Mucosa of stomach (tissue), 1 donor: ENCODE measurements around the gene TM7SF3.
"Not testable (repeated sequence)": the region's sequence is repeated elsewhere in the genome, so short reads cannot be mapped to it uniquely, and the experiment has no call there.

Experiments used
- H3K27me3 ChIP-seq: one replicate; pipeline ENCODE4 v1.7.0; 2013; ENCODE audit warnings: mild to moderate bottlenecking, low read length; ENCODE audit not compliant: control insufficient read depth, insufficient read depth
- H3K36me3 ChIP-seq: one replicate; pipeline ENCODE4 v1.7.0; 2013; ENCODE audit warnings: low read length; ENCODE audit not compliant: control insufficient read depth, insufficient read depth
- H3K4me1 ChIP-seq: one replicate; pipeline ENCODE4 v1.7.0; 2013; ENCODE audit warnings: mild to moderate bottlenecking, low read length; ENCODE audit not compliant: control insufficient read depth, insufficient read depth
- H3K4me3 ChIP-seq: one replicate; pipeline ENCODE4 v1.7.0; 2013; ENCODE audit warnings: low read length
- H3K9ac ChIP-seq: one replicate; pipeline ENCODE4 v1.7.0; 2013; ENCODE audit warnings: mild to moderate bottlenecking, low read length, moderate library complexity
- H3K9me3 ChIP-seq: one replicate; pipeline ENCODE4 v1.7.0; 2013; ENCODE audit warnings: mild to moderate bottlenecking, low read length, moderate library complexity; ENCODE audit not compliant: control insufficient read depth
- donor health status: Pancreatic carcinoma.

TM7SF3 gene

DNA sequence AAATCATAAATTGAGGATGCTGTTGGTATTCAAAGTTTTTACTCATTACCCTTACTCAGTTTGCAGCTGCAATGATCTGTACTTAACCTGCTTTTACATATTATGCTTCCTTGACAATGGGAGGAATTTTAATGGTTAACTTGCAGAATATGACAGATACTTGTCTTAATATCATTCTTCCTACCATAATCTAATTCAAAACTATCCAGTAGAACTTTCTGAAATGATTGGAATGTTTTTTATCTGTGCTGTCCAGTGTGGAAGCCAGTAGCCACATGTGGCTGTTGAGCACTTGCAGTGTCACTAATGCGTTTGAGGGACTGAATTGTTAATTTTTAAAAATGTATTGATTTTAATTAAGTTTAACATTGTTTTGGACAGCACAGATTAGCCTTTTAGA is 52.4 kb downstream of the TM7SF3 start:
- H3K27me3 ChIP-seq = no peaks in the 10 kb centered on the region
- H3K4me1 ChIP-seq = no peaks in the 10 kb centered on the region
- H3K4me3 ChIP-seq = no peak overlapping the region
- no peak overlapping the region for H3K9ac ChIP-seq
- H3K36me3 ChIP-seq = no peaks in the 10 kb centered on the region
- H3K9me3 ChIP-seq = no peaks in the 10 kb centered on the region

DNA sequence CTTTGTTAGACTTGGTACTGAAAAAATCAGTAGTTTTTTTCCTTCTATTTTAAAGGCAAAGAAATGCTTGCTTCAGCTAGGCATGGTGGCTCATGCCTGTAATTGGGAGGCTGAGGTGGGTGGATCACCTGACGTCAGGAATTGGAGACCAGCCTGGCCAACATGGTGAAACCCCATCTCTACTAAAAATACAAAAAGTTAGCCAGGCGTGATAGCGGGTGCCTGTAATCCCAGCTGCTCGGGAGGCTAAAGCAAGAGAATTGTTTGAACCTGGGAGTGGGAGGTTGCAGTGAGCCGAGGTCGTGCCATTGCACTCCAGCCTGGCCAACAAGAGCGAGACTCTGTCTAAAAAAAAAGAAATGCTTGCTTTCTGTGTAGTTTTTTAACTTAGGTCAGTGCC is 52.8 kb downstream of the TM7SF3 start:
- H3K9ac ChIP-seq, H3K9me3 ChIP-seq, H3K4me1 ChIP-seq, H3K27me3 ChIP-seq, H3K36me3 ChIP-seq, H3K4me3 ChIP-seq: not testable (repeated sequence)

DNA sequence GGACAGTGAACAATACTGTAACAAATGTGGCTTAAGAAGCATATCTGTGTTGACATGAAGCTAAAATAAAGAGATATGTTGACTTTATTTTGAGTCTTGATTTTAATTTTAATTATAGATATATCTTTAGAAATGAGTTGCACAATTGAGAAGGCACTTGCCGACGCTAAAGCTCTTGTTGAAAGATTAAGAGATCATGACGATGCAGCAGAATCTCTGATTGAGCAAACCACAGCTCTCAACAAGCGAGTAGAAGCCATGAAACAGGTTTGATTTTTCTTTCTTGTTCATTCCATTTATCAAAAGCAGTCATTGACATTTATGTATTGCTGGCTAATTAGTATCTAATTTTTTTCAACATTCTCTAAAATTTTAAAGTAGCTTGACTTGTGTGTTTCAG is 60.2 kb downstream of the TM7SF3 start:
- H3K36me3 ChIP-seq = no peaks in the 10 kb centered on the region
- H3K4me3 ChIP-seq = no peak overlapping the region
- no peak overlapping the region for H3K9ac ChIP-seq
- H3K9me3 ChIP-seq = no peaks in the 10 kb centered on the region
- no peaks in the 10 kb centered on the region for H3K4me1 ChIP-seq
- H3K27me3 ChIP-seq = no peaks in the 10 kb centered on the region

DNA sequence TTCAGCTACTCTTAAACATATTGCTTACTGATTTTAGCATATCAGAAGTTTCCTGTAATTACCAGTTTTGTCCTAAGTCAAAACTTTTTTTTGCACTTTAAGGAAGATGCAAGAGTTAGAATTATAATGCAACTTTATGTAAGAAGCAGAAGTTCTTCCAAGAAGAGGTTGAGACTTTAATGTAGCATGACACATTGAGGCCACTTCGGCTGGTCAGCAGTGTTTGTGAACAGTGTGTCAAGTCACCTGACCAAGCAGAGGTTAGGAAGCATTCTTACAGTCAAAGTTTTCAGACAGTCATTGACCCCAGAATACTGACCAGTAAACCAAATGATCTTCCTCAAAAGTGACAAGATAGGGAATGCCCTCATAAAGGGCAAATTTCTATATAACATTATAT is 60.7 kb downstream of the TM7SF3 start:
- Histone ChIP-seq H3K4me1 (no peaks in the 10 kb centered on the region), H3K9me3 (no peaks in the 10 kb centered on the region), H3K9ac (no peak overlapping the region), H3K27me3 (no peaks in the 10 kb centered on the region), H3K36me3 (no peaks in the 10 kb centered on the region), H3K4me3 (no peak overlapping the region)

DNA sequence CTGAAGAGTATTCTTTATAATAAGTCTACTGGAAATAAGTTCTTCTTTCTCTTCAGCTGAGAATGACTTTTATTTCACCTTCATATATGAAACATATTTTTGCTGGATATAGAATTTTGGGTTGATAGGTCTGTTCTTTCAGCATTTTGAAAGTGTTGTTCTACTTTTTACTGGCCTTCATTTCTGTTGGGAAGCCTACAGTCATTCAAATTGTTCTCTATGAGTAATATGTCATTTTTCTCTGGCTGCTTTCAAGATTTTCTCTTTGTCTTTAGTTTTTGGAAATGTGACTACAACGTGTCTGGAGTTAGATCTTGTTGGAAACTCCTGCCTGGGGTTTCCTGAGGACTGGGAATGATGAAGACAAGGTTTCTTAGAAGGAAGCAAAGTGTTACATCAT is 65.9 kb downstream of the TM7SF3 start:
- Histone ChIP-seq H3K9ac (no peak overlapping the region), H3K4me3 (no peak overlapping the region), H3K9me3 (no peaks in the 10 kb centered on the region), H3K4me1 (no peaks in the 10 kb centered on the region), H3K36me3 (no peaks in the 10 kb centered on the region), H3K27me3 (no peaks in the 10 kb centered on the region)

DNA sequence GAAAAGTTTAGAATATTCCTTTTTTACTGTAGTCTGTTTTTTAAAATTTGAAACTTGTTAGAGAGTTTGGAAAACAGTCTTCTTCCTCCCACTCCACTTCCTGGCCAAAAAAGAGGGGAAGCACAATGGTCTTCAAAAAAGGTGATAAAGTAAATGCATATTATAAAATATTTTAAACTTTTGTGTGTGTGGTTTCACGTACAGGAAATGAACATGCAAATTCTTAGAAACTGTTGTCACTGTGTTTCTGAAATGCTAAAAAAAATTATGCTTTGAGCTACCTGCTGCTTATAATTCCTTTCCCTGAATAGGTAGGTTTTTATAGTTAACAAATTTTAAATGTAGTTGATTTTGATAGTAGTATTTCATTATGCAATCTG is 73.0 kb downstream of the TM7SF3 start:
- Histone ChIP-seq H3K4me3 (no peak overlapping the region), H3K9me3 (no peaks in the 10 kb centered on the region), H3K27me3 (no peaks in the 10 kb centered on the region), H3K9ac (no peak overlapping the region), H3K4me1 (peaks cover 10% of the 10 kb centered on the region), H3K36me3 (no peaks in the 10 kb centered on the region)

DNA sequence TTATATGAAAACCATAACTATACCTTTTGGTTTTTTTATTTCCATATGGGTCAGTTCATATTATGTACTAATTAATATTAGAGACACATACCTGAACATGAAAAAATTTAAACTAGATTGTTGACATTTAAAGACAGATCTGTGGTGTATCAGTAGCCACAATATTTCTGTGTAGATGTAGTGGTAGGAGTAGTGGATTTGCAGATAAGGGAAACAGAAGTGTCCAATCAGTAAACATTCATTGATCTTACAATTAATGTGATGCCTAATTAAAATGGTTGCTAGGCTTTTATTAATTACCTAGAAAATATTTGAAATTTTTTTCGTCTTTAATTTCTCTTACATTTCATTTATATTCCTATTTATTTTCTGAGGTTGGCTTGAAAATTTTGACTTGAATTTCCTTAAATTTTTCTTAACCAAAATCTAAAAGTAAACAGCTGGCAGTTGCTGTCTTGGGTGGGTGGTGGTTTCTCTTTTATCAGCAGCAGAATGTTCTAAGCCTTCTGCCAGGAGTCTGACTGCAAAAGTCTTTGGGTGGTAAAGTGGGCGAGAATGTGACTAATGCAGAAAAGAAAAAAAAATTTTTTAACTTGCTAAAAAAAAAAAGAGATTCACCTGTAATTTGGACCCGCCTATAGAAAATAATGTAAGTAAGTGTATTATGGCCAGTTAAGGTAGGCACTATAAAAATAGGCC is 73.5 kb downstream of the TM7SF3 start:
- H3K36me3 ChIP-seq = no peaks in the 10 kb centered on the region
- H3K4me1 ChIP-seq = peaks cover 15% of the 10 kb centered on the region
- H3K9ac ChIP-seq = no peak overlapping the region
- no peaks in the 10 kb centered on the region for H3K9me3 ChIP-seq
- no peak overlapping the region for H3K4me3 ChIP-seq
- H3K27me3 ChIP-seq = no peaks in the 10 kb centered on the region

DNA sequence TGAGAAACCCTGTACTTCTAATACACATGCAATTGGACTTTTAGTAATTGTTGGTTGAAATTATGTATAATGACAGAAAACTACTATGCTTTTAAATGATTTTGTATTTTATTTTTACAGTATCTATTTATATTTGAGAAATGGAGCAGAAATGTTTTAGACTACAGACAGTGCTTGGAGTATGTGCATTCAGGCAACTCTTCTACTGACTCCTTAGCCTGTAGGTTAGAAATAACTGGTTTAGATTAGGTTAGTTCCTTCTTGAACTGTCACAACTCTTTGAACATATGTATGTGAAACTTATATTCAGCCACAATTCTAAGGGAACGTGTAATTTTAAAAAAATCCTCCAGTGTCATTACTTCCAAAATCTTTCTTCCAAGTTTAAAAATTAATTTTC is 74.2 kb downstream of the TM7SF3 start:
- no peaks in the 10 kb centered on the region for H3K9me3 ChIP-seq
- H3K9ac ChIP-seq = no peak overlapping the region
- no peaks in the 10 kb centered on the region for H3K27me3 ChIP-seq
- no peak overlapping the region for H3K4me3 ChIP-seq
- H3K4me1 ChIP-seq = peaks cover 15% of the 10 kb centered on the region
- H3K36me3 ChIP-seq = no peaks in the 10 kb centered on the region

DNA sequence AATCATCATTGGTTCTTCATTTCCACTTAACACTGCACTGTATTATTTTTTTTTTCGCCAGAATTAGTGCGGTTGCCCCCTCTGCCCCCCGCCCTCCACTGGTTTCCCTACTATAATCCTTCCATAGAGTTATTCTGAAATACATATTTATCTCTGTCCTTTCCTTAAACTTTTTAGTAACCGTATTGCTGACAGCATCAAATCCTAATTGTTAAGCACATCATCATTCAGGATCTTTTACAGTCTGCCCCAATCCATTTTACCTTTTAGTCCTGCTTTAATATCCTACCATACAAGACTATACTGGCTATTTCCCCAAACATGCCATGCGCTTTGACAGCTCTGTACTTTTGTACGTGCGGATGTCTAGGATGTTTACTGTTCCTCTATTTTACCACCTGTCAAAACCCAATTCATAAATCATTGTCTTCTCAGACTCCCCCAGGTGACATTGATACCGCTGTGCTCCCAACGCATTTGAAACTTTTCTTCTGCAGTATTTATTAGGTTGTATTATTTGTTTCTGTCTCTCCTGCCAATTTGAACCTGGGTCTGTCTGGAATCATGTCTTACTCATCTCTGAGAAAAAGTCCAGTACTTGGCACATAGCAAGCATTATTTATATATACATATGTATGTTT is 74.9 kb downstream of the TM7SF3 start:
- H3K9me3 ChIP-seq = no peaks in the 10 kb centered on the region
- peak overlapping the region; percentile 85 for H3K4me3 ChIP-seq
- H3K9ac ChIP-seq = peak overlapping the region; percentile 82
- H3K4me1 ChIP-seq = peaks cover 15% of the 10 kb centered on the region
- no peaks in the 10 kb centered on the region for H3K36me3 ChIP-seq
- no peaks in the 10 kb centered on the region for H3K27me3 ChIP-seq

DNA sequence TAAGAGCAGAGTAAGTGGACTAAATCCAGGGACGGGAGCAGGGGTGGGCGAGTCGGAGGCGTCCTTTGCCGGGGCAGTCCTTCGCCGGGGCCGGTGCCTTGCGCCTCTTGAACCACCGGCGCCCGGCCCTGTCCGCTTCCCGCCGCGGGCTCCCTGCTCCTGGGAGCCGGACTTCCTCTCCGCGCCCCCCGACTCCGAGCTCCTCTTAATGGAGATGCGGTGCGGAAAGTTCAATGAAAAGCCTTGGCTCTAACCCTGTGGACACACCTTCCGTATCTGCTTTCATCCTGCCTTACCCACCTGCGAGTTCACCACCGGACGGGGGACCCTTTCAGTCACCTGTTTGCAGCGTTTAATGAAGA is 75.5 kb downstream of the TM7SF3 start:
- Histone ChIP-seq H3K4me3 (peak overlapping the region; percentile 85), H3K36me3 (no peaks in the 10 kb centered on the region), H3K27me3 (no peaks in the 10 kb centered on the region), H3K9ac (peak overlapping the region; percentile 82), H3K4me1 (peaks cover 15% of the 10 kb centered on the region), H3K9me3 (no peaks in the 10 kb centered on the region)

DNA sequence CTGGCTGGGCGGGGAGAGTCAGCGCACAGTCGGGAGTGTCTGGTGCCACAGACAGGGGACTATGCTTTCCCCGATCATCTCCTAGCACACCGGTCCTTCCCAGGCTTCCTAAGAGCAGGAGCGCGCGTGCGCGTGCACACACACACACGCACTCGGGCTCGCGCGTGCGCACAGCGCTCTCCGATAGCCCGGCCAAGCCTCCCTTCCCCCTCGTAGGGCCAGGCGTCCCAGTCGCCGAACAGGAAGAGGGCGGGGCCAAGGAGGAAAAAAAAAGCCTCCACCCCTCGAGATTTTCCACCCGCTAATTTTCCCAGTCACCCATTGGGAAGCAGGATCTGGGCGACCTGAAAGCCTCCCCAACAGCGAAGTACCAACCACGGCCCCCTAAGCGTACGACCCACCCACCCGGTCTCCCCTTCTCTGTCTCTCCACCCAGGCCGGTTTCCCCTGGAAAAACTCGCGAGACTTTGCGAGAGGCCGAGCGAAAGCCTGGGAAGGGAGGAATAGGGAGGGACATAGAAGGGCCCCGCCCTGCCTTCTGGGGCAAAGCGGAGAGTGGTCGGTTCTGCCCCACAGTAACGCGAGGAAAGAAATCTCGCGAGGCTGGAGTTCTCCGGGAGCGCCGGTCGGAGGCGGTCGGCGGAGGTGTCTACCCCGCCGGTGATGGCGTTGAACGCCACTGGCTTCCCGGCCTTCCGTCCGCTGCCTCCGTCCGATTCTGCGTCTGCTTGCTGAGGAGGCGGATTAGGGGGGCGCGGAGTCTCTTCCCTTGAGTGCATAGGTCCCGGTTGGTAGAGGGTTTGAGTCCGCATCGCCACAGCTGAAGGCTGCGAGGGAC is 76.1 kb downstream of the TM7SF3 start, which contains the start of the genes FGFR1OP2 and INTS13:
Gene FGFR1OP2 (plus strand): TSS at position 608 of the 838 bp plus-strand sequence. CDS start 15,689 bp downstream, outside the sequence.
Gene INTS13 (minus strand): TSS at position 119 of the 838 bp plus-strand sequence. CDS start 1,178 bp downstream, outside the sequence.
- peak within 1 kb of the TSS; percentile 82 for H3K9ac ChIP-seq
- H3K36me3 ChIP-seq = no peaks in the 10 kb centered on the region
- no peaks in the 10 kb centered on the region for H3K9me3 ChIP-seq
- peak within 1 kb of the TSS; percentile 85 for H3K4me3 ChIP-seq
- H3K27me3 ChIP-seq = no peaks in the 10 kb centered on the region
- peaks cover 15% of the 10 kb centered on the region for H3K4me1 ChIP-seq

DNA sequence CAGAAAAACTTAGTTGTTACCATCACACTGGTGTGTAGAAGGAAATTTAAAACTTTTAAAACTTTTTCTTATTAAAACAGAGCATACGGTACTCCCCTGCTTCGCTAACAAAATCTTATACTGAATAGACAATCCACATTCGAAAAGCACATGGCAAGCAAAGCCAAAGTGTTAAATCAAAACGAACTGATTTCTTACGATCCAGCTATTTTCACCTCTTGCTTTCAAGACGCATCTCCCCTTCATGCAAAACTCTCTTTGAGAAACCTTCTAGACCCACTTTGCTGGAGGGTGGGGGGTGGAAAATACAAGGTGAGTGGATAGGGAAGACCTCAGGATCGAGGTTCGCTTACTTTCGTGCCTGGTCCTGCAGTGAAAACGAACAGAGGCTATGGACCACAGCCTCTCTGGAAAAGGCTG is 76.7 kb downstream of the TM7SF3 start:
- peaks cover 15% of the 10 kb centered on the region for H3K4me1 ChIP-seq
- H3K36me3 ChIP-seq = no peaks in the 10 kb centered on the region
- H3K9me3 ChIP-seq = no peaks in the 10 kb centered on the region
- no peaks in the 10 kb centered on the region for H3K27me3 ChIP-seq
- H3K9ac ChIP-seq = peak overlapping the region; percentile 82
- H3K4me3 ChIP-seq = peak overlapping the region; percentile 85
